Gastrocnemius medialis (tissue), 4 donors: ENCODE measurements around the gene RABGAP1L.

ENCODE experiments used
- CTCF ChIP-seq, 5 experiments: fragments of 450-650 bp in 3 of 5; fragments of 200-600 bp in 2 of 5; sonication (generic) in 2 of 5; IDR thresholded peaks in 4 of 5; conservative IDR thresholded peaks in 1 of 5; 1 replicate in 4 of 5; 2 replicates in 1 of 5; pipeline ENCODE4 v1.5.1; 2016 to 2019; ENCODE audit warnings: antibody characterized with exemption in 5 of 5, mild to moderate bottlenecking in 3 of 5, moderate library complexity in 3 of 5
- POLR2A ChIP-seq, 2 donors: fragments of 450-650 bp; IDR thresholded peaks; one replicate each; pipeline ENCODE4 v1.6.1; 2017; ENCODE audit warnings: antibody characterized with exemption in 2 of 2, mild to moderate bottlenecking in 2 of 2, moderate library complexity in 2 of 2

DNA sequence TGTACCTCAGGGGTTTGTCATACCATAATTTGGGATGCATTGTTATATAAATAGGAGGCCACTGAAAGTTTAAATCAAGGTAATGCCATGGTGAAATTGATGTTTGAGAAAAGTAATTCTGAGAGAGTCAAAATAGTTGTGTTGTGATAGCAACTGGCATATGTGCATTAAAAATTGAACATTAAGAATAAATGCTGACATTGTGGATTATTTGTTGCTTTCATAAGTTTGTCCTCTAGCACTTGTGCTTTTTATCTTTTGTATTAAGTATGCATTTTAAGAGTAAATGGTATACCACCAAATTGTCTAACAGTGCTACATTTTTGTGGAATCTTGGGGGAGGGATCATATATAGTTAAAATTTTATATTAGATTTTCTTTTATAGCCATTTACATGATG is 564.5 kb downstream of the RABGAP1L start:
- TF ChIP-seq CTCF (IDR thresholded peaks at IDR 0.05 in 4 of 5, conservative IDR thresholded peaks at IDR 0.05 in 1 of 5) (no peak), POLR2A (IDR thresholded peaks at IDR 0.05) (no peak)
